ENCODE results near the gene LNP1.
"Not testable (repeated sequence)": the region's sequence is repeated elsewhere in the genome, so short reads cannot be mapped to it uniquely, and the experiment has no call there.

The LNP1 gene

GRCh38 chr3:100400780-100401673, at the start of gene LNP1, which contains the start of gene TOMM70:
LNP1 (plus strand) TSS chr3:100401539; CDS start chr3:100429730, 28,191 bp downstream.
TOMM70 (minus strand) TSS chr3:100401089; CDS start chr3:100400949, 140 bp downstream.
- DNase-seq: peak; percentile 98

- DNase-seq: not testable (repeated sequence)
These were observed 49.6 kb upstream of the LNP1 start for GRCh38 chr3:100351770-100352169.

- DNase-seq: no peak
These were observed 48.8 kb upstream of the LNP1 start for GRCh38 chr3:100352296-100353231.

GRCh38 chr3:100354850-100355249, 46.5 kb upstream of the LNP1 start:
- no peak for DNase-seq

- DNase-seq: no peak
These were observed 42.9 kb upstream of the LNP1 start for GRCh38 chr3:100358413-100358812.

- DNase-seq: no peak
These were observed 42.3 kb upstream of the LNP1 start for GRCh38 chr3:100359035-100359434.

GRCh38 chr3:100360757-100361496, 40.4 kb upstream of the LNP1 start:
- DNase-seq: no peak

GRCh38 chr3:100361897-100362296, 39.4 kb upstream of the LNP1 start:
- DNase-seq: no peak

- DNase-seq: no peak
These were observed 36.9 kb upstream of the LNP1 start for GRCh38 chr3:100364421-100364820.

GRCh38 chr3:100366424-100366823, 34.9 kb upstream of the LNP1 start:
- no peak for DNase-seq

- DNase-seq: no peak
These were observed 32.9 kb upstream of the LNP1 start for GRCh38 chr3:100368441-100368840.

- no peak for DNase-seq
These were observed 30.6 kb upstream of the LNP1 start for GRCh38 chr3:100370756-100371155.

- DNase-seq: no peak
These were observed 26.8 kb upstream of the LNP1 start for GRCh38 chr3:100374521-100374920.

GRCh38 chr3:100376301-100376700, 25.0 kb upstream of the LNP1 start:
- no peak for DNase-seq

GRCh38 chr3:100384733-100385525, 16.4 kb upstream of the LNP1 start:
- no peak for DNase-seq

- no peak for DNase-seq
These were observed 14.8 kb upstream of the LNP1 start for GRCh38 chr3:100386437-100387074.

GRCh38 chr3:100389025-100389424, 12.3 kb upstream of the LNP1 start:
- DNase-seq: no peak

GRCh38 chr3:100395679-100396431, 5.5 kb upstream of the LNP1 start:
- no peak for DNase-seq

- no peak for DNase-seq
These were observed 4.4 kb upstream of the LNP1 start for GRCh38 chr3:100396967-100397366.

GRCh38 chr3:100399341-100400071, 1.8 kb upstream of the LNP1 start:
- DNase-seq: no peak

All from DMS79 treated with DMSO at 0.1 percent for 48 hours (cell line).